ENCODE measurements around the gene EEFSEC. TPM values are rescaled to one million over a fixed set of nuclear protein-coding genes. Genes with fewer than 3 reads are reported as not detected.

EEFSEC gene
- polyA plus RNA-seq, 1 donor from 2014 or later = 4.6 TPM

DNA sequence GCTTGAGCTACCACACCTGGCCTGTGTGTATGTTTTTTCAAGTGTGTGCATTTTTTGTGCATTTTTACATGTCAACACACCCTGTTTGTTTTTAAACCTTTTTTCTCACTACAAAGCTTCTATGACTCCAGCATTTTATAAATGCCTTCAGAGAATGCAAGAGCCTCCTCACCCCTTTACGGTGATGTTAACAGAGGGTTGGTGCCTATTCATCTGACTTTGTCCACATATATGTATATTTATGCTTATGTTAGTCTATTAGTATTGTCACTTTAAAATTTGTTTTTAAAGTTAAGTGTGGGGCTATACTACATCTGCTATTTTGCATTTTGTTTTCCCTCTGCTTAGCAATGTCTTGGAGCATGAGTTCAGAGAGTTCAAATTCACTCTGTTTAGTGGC lies 45.8 kb downstream of the EEFSEC start:
- Histone ChIP-seq H3K4me2 (ENCODE audit: low read length) (no peak overlapping the region), H3K9me2 (ENCODE audit: insufficient read depth, low read length) (no peaks in the 10 kb centered on the region), H3K27ac (ENCODE audit: low read length) (no peak overlapping the region), H3K27me3 (ENCODE audit: insufficient read depth, low read depth, low read length) (no peaks in the 10 kb centered on the region), H3K79me2 (replicated peaks; ENCODE audit: insufficient read depth, low read length) (no peaks in the 10 kb centered on the region), H4K20me1 (ENCODE audit: insufficient read depth) (no peaks in the 10 kb centered on the region), H3K36me3 (ENCODE audit: insufficient read depth, low read length) (no peaks in the 10 kb centered on the region), H3K9ac (ENCODE audit: low read length) (no peak overlapping the region), H3F3A (ENCODE audit: insufficient read depth, low read length, poor library complexity, severe bottlenecking) (no peaks in the 10 kb centered on the region), H3K4me3 (ENCODE audit: low read length) (no peak overlapping the region), H3K9me3 (ENCODE audit: low read length) (no peaks in the 10 kb centered on the region), H2AFZ (ENCODE audit: low read depth, low read length) (no peak overlapping the region)
- TF ChIP-seq POLR2AphosphoS5 (IDR thresholded peaks at IDR 0.05) (no peak), EP300 (conservative IDR thresholded peaks at IDR 0.05; ENCODE audit: poor library complexity, severe bottlenecking) (no peak), MXI1 (conservative IDR thresholded peaks at IDR 0.05; ENCODE audit: poor library complexity, severe bottlenecking) (no peak), EZH2 (IDR thresholded peaks at IDR 0.05; ENCODE audit: borderline replicate concordance, insufficient read depth, low read length, poor library complexity, severe bottlenecking) (no peak), SMC3 (conservative IDR thresholded peaks at IDR 0.05; ENCODE audit: poor library complexity) (no peak), RAD21 (conservative IDR thresholded peaks at IDR 0.05) (no peak), TAF1 (IDR thresholded peaks at IDR 0.05; ENCODE audit: low read depth) (no peak)
- TF ChIP-seq, protein P1, sequence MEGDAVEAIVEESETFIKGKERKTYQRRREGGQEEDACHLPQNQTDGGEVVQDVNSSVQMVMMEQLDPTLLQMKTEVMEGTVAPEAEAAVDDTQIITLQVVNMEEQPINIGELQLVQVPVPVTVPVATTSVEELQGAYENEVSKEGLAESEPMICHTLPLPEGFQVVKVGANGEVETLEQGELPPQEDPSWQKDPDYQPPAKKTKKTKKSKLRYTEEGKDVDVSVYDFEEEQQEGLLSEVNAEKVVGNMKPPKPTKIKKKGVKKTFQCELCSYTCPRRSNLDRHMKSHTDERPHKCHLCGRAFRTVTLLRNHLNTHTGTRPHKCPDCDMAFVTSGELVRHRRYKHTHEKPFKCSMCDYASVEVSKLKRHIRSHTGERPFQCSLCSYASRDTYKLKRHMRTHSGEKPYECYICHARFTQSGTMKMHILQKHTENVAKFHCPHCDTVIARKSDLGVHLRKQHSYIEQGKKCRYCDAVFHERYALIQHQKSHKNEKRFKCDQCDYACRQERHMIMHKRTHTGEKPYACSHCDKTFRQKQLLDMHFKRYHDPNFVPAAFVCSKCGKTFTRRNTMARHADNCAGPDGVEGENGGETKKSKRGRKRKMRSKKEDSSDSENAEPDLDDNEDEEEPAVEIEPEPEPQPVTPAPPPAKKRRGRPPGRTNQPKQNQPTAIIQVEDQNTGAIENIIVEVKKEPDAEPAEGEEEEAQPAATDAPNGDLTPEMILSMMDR (IDR thresholded peaks at IDR 0.05; ENCODE audit: poor library complexity, severe bottlenecking) = no peak
- TF ChIP-seq, protein P2, sequence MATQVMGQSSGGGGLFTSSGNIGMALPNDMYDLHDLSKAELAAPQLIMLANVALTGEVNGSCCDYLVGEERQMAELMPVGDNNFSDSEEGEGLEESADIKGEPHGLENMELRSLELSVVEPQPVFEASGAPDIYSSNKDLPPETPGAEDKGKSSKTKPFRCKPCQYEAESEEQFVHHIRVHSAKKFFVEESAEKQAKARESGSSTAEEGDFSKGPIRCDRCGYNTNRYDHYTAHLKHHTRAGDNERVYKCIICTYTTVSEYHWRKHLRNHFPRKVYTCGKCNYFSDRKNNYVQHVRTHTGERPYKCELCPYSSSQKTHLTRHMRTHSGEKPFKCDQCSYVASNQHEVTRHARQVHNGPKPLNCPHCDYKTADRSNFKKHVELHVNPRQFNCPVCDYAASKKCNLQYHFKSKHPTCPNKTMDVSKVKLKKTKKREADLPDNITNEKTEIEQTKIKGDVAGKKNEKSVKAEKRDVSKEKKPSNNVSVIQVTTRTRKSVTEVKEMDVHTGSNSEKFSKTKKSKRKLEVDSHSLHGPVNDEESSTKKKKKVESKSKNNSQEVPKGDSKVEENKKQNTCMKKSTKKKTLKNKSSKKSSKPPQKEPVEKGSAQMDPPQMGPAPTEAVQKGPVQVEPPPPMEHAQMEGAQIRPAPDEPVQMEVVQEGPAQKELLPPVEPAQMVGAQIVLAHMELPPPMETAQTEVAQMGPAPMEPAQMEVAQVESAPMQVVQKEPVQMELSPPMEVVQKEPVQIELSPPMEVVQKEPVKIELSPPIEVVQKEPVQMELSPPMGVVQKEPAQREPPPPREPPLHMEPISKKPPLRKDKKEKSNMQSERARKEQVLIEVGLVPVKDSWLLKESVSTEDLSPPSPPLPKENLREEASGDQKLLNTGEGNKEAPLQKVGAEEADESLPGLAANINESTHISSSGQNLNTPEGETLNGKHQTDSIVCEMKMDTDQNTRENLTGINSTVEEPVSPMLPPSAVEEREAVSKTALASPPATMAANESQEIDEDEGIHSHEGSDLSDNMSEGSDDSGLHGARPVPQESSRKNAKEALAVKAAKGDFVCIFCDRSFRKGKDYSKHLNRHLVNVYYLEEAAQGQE (IDR thresholded peaks at IDR 0.05; ENCODE audit: borderline replicate concordance) = no peak

DNA sequence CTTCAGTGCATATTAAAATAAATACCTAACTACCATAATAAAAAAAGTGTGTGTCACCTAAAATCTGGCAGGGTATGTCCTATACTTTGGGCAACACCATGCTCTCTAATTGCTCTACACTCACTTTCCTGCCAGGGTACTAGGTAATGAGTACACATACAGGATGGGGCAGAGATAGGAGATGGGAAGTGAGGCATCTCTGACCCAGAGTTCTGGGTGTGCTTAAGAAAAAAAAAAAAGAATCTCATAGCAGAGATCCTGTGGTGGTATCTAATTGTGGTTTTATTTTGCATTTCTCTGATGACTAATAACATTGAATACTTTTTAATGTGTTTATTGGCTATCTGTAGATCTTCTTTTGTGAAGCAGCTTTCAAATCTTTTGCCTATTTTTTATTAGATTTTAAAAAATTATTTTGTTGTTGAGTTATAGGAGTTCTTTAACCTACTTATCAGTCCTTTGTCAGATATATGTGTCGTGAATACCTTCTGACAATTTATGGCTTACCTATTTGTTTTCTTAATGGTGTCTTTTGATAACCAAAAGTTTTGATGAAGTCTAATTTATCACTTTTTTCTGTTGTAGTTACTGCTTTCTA lies 48.0 kb downstream of the EEFSEC start:
- no peaks in the 10 kb centered on the region for H3K9me2 ChIP-seq (ENCODE audit: insufficient read depth, low read length)
- H3K36me3 ChIP-seq (ENCODE audit: insufficient read depth, low read length) = no peaks in the 10 kb centered on the region
- TF ChIP-seq EP300 (conservative IDR thresholded peaks at IDR 0.05; ENCODE audit: poor library complexity, severe bottlenecking) (no peak), EZH2 (IDR thresholded peaks at IDR 0.05; ENCODE audit: borderline replicate concordance, insufficient read depth, low read length, poor library complexity, severe bottlenecking) (no peak), TAF1 (IDR thresholded peaks at IDR 0.05; ENCODE audit: low read depth) (no peak), MXI1 (conservative IDR thresholded peaks at IDR 0.05; ENCODE audit: poor library complexity, severe bottlenecking) (no peak), SMC3 (conservative IDR thresholded peaks at IDR 0.05; ENCODE audit: poor library complexity) (no peak), RAD21 (conservative IDR thresholded peaks at IDR 0.05) (no peak), POLR2AphosphoS5 (IDR thresholded peaks at IDR 0.05) (no peak)
- TF ChIP-seq, protein P1 (IDR thresholded peaks at IDR 0.05; ENCODE audit: poor library complexity, severe bottlenecking) = no peak
- TF ChIP-seq, protein P2 (IDR thresholded peaks at IDR 0.05; ENCODE audit: borderline replicate concordance) = no peak
- H3F3A ChIP-seq (ENCODE audit: insufficient read depth, low read length, poor library complexity, severe bottlenecking) = no peaks in the 10 kb centered on the region
- H3K27me3 ChIP-seq (ENCODE audit: insufficient read depth, low read depth, low read length) = no peaks in the 10 kb centered on the region
- H2AFZ ChIP-seq (ENCODE audit: low read depth, low read length) = no peak overlapping the region
- no peaks in the 10 kb centered on the region for H3K9me3 ChIP-seq (ENCODE audit: low read length)
- H3K4me2 ChIP-seq (ENCODE audit: low read length) = no peak overlapping the region
- no peak overlapping the region for H3K4me3 ChIP-seq (ENCODE audit: low read length)
- no peaks in the 10 kb centered on the region for H4K20me1 ChIP-seq (ENCODE audit: insufficient read depth)
- H3K79me2 ChIP-seq (replicated peaks; ENCODE audit: insufficient read depth, low read length) = no peaks in the 10 kb centered on the region
- no peak overlapping the region for H3K9ac ChIP-seq (ENCODE audit: low read length)
- no peak overlapping the region for H3K27ac ChIP-seq (ENCODE audit: low read length)

All from neural cell (in vitro differentiated cells).